Upper lobe of left lung (tissue), 6 donors: ENCODE measurements around the gene IPCEF1. TPM values are rescaled to one million over a fixed set of nuclear protein-coding genes. Genes with fewer than 3 reads are reported as not detected.

Source experiments
- ATAC-seq, 2 donors: fragments of 200-7000 bp; cut with Tn5 transposase; one replicate each; pipeline ENCODE4 v1.9.1; 2022; ENCODE audit warnings: mild to moderate bottlenecking in 2 of 2, moderate library complexity in 2 of 2; ENCODE audit not compliant: low FRiP score in 2 of 2
- DNase-seq, 2 donors: peaks; one replicate each; pipeline ENCODE4 v3.0.0-alpha.2; 2019 to 2020
- H3K27ac ChIP-seq, 4 donors: fragments of 200-600 bp; sonication (generic); one replicate each; pipeline ENCODE4 v1.5.1; 2016 to 2019
- H3K27me3 ChIP-seq, 4 donors: fragments of 200-600 bp; sonication (generic); one replicate each; pipeline ENCODE4 v1.5.1; 2017 to 2019
- H3K36me3 ChIP-seq, 4 donors: fragments of 200-600 bp; sonication (generic); one replicate each; pipeline ENCODE4 v1.5.1; 2016 to 2019
- H3K4me1 ChIP-seq, 4 donors: fragments of 200-600 bp; sonication (generic); one replicate each; pipeline ENCODE4 v1.5.1; 2018 to 2019
- H3K4me3 ChIP-seq, 4 donors: fragments of 200-600 bp; sonication (generic); one replicate each; pipeline ENCODE4 v1.5.1; 2017 to 2019; ENCODE audit warnings: mild to moderate bottlenecking in 2 of 4, moderate library complexity in 1 of 4
- H3K9me3 ChIP-seq, 4 donors: fragments of 200-600 bp; sonication (generic); one replicate each; pipeline ENCODE4 v1.5.1; 2018 to 2019
- CTCF ChIP-seq, 6 experiments: fragments of 450-650 bp in 4 of 6; fragments of 200-600 bp in 2 of 6; sonication (generic) in 2 of 6; IDR thresholded peaks; one replicate each; pipeline ENCODE4 v1.5.1; 2016 to 2019; ENCODE audit warnings: antibody characterized with exemption in 6 of 6
- EP300 ChIP-seq, 4 donors: sonication (generic); formaldehyde crosslinking; IDR thresholded peaks; one replicate each; pipeline ENCODE4 v1.5.1; 2017; ENCODE audit warnings: antibody characterized with exemption in 4 of 4, control low read depth in 2 of 4
- POLR2A ChIP-seq, 4 donors: fragments of 450-650 bp; IDR thresholded peaks; one replicate each; pipeline ENCODE4 v1.5.1; 2016 to 2017; ENCODE audit warnings: antibody characterized with exemption in 4 of 4, mild to moderate bottlenecking in 2 of 4
- POLR2AphosphoS5 ChIP-seq, 2 donors: sonication (generic); formaldehyde crosslinking; IDR thresholded peaks; one replicate each; pipeline ENCODE4 v1.5.1; 2017; ENCODE audit warnings: antibody characterized with exemption in 2 of 2
- WGBS, 2 donors: methylation state at CpG; one replicate each; pipeline ENCODE4 v1.1.5; 2017 to 2018; 5-methylcytosine and 5-hydroxymethylcytosine counted together
- total RNA-seq, 6 donors: library from RNA; depleted of rRNA in 4 of 6; stranded (reverse); fragments of >200 nt in 4 of 6; gene quantifications; one replicate each; pipeline versions ENCODE4 v1.1.0 to v1.2.1, GENCODE V29; 2016 to 2021
- donor health status: DM: no; HTN: no; CAD: no; lungs with moderate emphysema.
- donor health status: DM: no; HTN: yes; CAD: no; lungs with severe emphysema.

IPCEF1 gene
- total RNA-seq, 6 donors from 2014 or later: 1.0 to 5.5 (median 4.0) TPM

- WGBS, 2 donors: 67 to 68% methylated on average over 2 of the region's 2 CpGs
- no peak overlapping the region for H3K27ac ChIP-seq
- no peaks in the 10 kb centered on the region for H3K27me3 ChIP-seq
- H3K4me1 ChIP-seq: peaks cover 6 to 20% (median 8%) of the 10 kb centered on the region in 4 donors
- TF ChIP-seq EP300 (IDR thresholded peaks at IDR 0.05) (no peak), POLR2A (IDR thresholded peaks at IDR 0.05) (no peak), CTCF (IDR thresholded peaks at IDR 0.05) (no peak), POLR2AphosphoS5 (IDR thresholded peaks at IDR 0.05) (no peak)
- DNase-seq: no peak
- H3K36me3 ChIP-seq: no peaks in the 10 kb centered on the region
- ATAC-seq: no peak
- H3K4me3 ChIP-seq: no peak overlapping the region
- H3K9me3 ChIP-seq: no peaks in the 10 kb centered on the region
Measured at GRCh38 chr6:154170106-154170505, 186.5 kb downstream of the IPCEF1 start.

GRCh38 chr6:154169193-154169847 lies 187.3 kb downstream of the IPCEF1 start:
- Histone ChIP-seq H3K4me1 (peaks cover 8 to 24% (median 10%) of the 10 kb centered on the region in 4 donors), H3K27ac (no peak overlapping the region), H3K4me3 (no peak overlapping the region), H3K27me3 (no peaks in the 10 kb centered on the region), H3K9me3 (no peaks in the 10 kb centered on the region), H3K36me3 (no peaks in the 10 kb centered on the region)
- ATAC-seq (peak in 1 of 2 donors; percentile 34), DNase-seq (peak in 1 of 2 donors; percentile 37)
- 73 to 75% methylated on average over 5 of the region's 5 CpGs for WGBS, 2 donors
- TF ChIP-seq CTCF (IDR thresholded peaks at IDR 0.05): no peak
- TF ChIP-seq POLR2A (IDR thresholded peaks at IDR 0.05): no peak
- TF ChIP-seq POLR2AphosphoS5 (IDR thresholded peaks at IDR 0.05): no peak
- no peak for TF ChIP-seq EP300 (IDR thresholded peaks at IDR 0.05)

- Histone ChIP-seq H3K27ac (no peak overlapping the region), H3K36me3 (no peaks in the 10 kb centered on the region), H3K4me1 (peaks cover 12 to 24% (median 15%) of the 10 kb centered on the region in 4 donors), H3K27me3 (no peaks in the 10 kb centered on the region), H3K9me3 (no peaks in the 10 kb centered on the region), H3K4me3 (no peak overlapping the region)
- TF ChIP-seq POLR2AphosphoS5 (IDR thresholded peaks at IDR 0.05) (no peak), CTCF (IDR thresholded peaks at IDR 0.05) (no peak), POLR2A (IDR thresholded peaks at IDR 0.05) (no peak), EP300 (IDR thresholded peaks at IDR 0.05) (no peak)
- DNase-seq (peak in 1 of 2 donors; percentile 40), ATAC-seq (peak in 1 of 2 donors; percentile 73)
- WGBS, 2 donors: 61 to 64% methylated on average over 1 to 2 of the region's 2 CpGs
Measured at GRCh38 chr6:154167126-154167525, 189.5 kb downstream of the IPCEF1 start.

GRCh38 chr6:154166140-154166539 lies 190.5 kb downstream of the IPCEF1 start:
- Histone ChIP-seq H3K27me3 (no peaks in the 10 kb centered on the region), H3K27ac (peak overlapping the region in 2 of 4 donors; percentile 2 to 28), H3K36me3 (no peaks in the 10 kb centered on the region), H3K9me3 (no peaks in the 10 kb centered on the region), H3K4me3 (no peak overlapping the region), H3K4me1 (peaks cover 12 to 24% (median 15%) of the 10 kb centered on the region in 4 donors)
- no peak for TF ChIP-seq POLR2AphosphoS5 (IDR thresholded peaks at IDR 0.05)
- TF ChIP-seq POLR2A (IDR thresholded peaks at IDR 0.05): no peak
- no peak for TF ChIP-seq EP300 (IDR thresholded peaks at IDR 0.05)
- no peak for TF ChIP-seq CTCF (IDR thresholded peaks at IDR 0.05)
- ATAC-seq: peak in 1 of 2 donors; percentile 59
- 85 to 88% methylated on average over 9 of the region's 9 CpGs for WGBS, 2 donors
- DNase-seq: peak in 1 of 2 donors; percentile 50

DNA sequence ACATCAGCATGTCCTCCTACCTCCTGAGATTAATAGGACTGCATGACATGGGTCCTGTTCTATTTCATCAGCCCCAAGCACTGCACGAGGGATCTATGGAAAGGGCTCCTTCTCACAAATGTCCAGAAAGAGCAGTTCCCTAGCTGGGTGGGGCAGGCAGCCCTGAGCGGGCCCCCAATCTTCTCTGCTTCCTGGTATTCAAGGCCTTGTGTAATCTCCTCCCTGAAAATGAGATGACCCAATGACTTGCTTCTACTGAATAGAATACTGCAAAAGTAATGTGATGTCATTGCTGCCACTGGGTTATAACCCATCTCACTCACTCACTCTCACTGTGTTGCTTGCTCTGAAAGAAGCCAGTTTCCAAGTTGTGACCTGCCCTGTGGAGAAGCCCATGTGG lies 191.1 kb downstream of the IPCEF1 start:
- peaks cover 12 to 24% (median 15%) of the 10 kb centered on the region in 4 donors for H3K4me1 ChIP-seq
- no peak for TF ChIP-seq POLR2A (IDR thresholded peaks at IDR 0.05)
- H3K27ac ChIP-seq: peak overlapping the region in 2 of 4 donors; percentile 2 to 28
- H3K4me3 ChIP-seq: no peak overlapping the region
- no peaks in the 10 kb centered on the region for H3K36me3 ChIP-seq
- ATAC-seq (peak; percentile 23 to 55), DNase-seq (no peak)
- no peaks in the 10 kb centered on the region for H3K9me3 ChIP-seq
- no peaks in the 10 kb centered on the region for H3K27me3 ChIP-seq
- 52 to 54% methylated on average over 2 of the region's 2 CpGs for WGBS, 2 donors
